HEK293 (cell line): ENCODE data around the gene PLSCR3.

Experiments
- CTCF ChIA-PET: fragments of 350-600 bp; formaldehyde crosslinking; extraction: SDS; loops from one replicate; lab custom pipeline; 2021; ENCODE audit warnings: antibody characterized with exemption; lab: Yijun Ruan, JAX
- POLR2A ChIA-PET: fragments of 300-600 bp; formaldehyde crosslinking; extraction: SDS; loops from one replicate; lab custom pipeline; 2020; ENCODE audit warnings: antibody characterized with exemption, inconsistent platforms; lab: Yijun Ruan, JAX
- H3K27ac ChIP-seq: fragments of 200-500 bp; sonication (Bioruptor generic); 2 replicates; pipeline ENCODE4 v1.5.1; 2014; ENCODE audit warnings: low read depth, low read length, control low read depth, inconsistent platforms; ENCODE audit errors: extremely low read depth
- H3K36me3 ChIP-seq, 2 experiments: fragments of 200-500 bp in 1 of 2; sonication (Bioruptor generic) in 1 of 2; 1 replicate in 1 of 2; 2 replicates in 1 of 2; pipeline ENCODE4 v1.5.1; 2014 to 2017; ENCODE audit warnings: inconsistent platforms in 2 of 2, low read length in 2 of 2; ENCODE audit not compliant: control insufficient read depth in 2 of 2, insufficient read depth in 1 of 2
- H3K4me1 ChIP-seq: fragments of 200-500 bp; sonication (Bioruptor generic); 2 replicates; pipeline ENCODE4 v1.5.1; 2014; ENCODE audit warnings: mild to moderate bottlenecking, low read length, inconsistent platforms; ENCODE audit not compliant: control insufficient read depth, insufficient read depth
- H3K4me3 ChIP-seq: 2 replicates; pipeline ENCODE4 v1.5.1; 2011; ENCODE audit warnings: low read depth, mild to moderate bottlenecking, control low read depth, low read length, moderate library complexity
- H3K9me3 ChIP-seq: fragments of 200-500 bp; sonication (Bioruptor generic); 2 replicates; pipeline ENCODE4 v1.5.1; 2014; ENCODE audit warnings: low read depth, low read length, inconsistent platforms; ENCODE audit not compliant: control insufficient read depth, insufficient read depth
- ATF2 ChIP-seq: fragments of 450-650 bp; formaldehyde crosslinking; IDR thresholded peaks from 2 replicates; pipeline ENCODE4 v1.5.1; 2016; ENCODE audit warnings: missing biosample characterization, missing genetic modification characterization, low read depth
- KLF8 ChIP-seq: fragments of 450-650 bp; formaldehyde crosslinking; IDR thresholded peaks from 2 replicates; pipeline ENCODE4 v1.5.1; 2016; ENCODE audit warnings: missing biosample characterization, missing genetic modification characterization
- OSR2 ChIP-seq: fragments of 450-650 bp; formaldehyde crosslinking; IDR thresholded peaks from 2 replicates; pipeline ENCODE4 v1.5.1; 2016; ENCODE audit warnings: missing biosample characterization, missing genetic modification characterization
- ZFHX2 ChIP-seq: fragments of 450-650 bp; formaldehyde crosslinking; conservative IDR thresholded peaks from 2 replicates; pipeline ENCODE4 v1.5.1; 2016; ENCODE audit warnings: missing biosample characterization, missing genetic modification characterization
- ZIC2 ChIP-seq: fragments of 450-650 bp; formaldehyde crosslinking; IDR thresholded peaks from 2 replicates; pipeline ENCODE4 v1.5.1; 2016; ENCODE audit warnings: missing biosample characterization, missing genetic modification characterization
- ZNF23 ChIP-seq: fragments of 450-650 bp; formaldehyde crosslinking; IDR thresholded peaks from 2 replicates; pipeline ENCODE4 v1.5.1; 2016; ENCODE audit warnings: missing biosample characterization, missing genetic modification characterization, borderline replicate concordance
- ZNF341 ChIP-seq: fragments of 450-650 bp; formaldehyde crosslinking; IDR thresholded peaks from 2 replicates; pipeline ENCODE4; 2016; ENCODE audit warnings: low read depth, missing biosample characterization, missing genetic modification characterization
- ZNF473 ChIP-seq: fragments of 450-650 bp; formaldehyde crosslinking; IDR thresholded peaks from 2 replicates; pipeline ENCODE4 v1.5.1; 2017; ENCODE audit warnings: missing biosample characterization, missing genetic modification characterization
- ZNF48 ChIP-seq: fragments of 450-650 bp; formaldehyde crosslinking; IDR thresholded peaks from 2 replicates; pipeline ENCODE4 v1.5.1; 2016; ENCODE audit warnings: missing biosample characterization, missing genetic modification characterization
- ZNF521 ChIP-seq: fragments of 450-650 bp; formaldehyde crosslinking; IDR thresholded peaks from 2 replicates; pipeline ENCODE4 v1.5.1; 2017; ENCODE audit warnings: missing biosample characterization, mild to moderate bottlenecking, missing genetic modification characterization
- ZNF530 ChIP-seq: fragments of 450-650 bp; formaldehyde crosslinking; IDR thresholded peaks from 2 replicates; pipeline ENCODE4 v1.5.1; 2016; ENCODE audit warnings: low read depth, missing biosample characterization, missing genetic modification characterization
- ZNF560 ChIP-seq: fragments of 450-650 bp; formaldehyde crosslinking; IDR thresholded peaks from 2 replicates; pipeline ENCODE4 v1.5.1; 2017; ENCODE audit warnings: missing biosample characterization, missing genetic modification characterization, borderline replicate concordance
- ZNF707 ChIP-seq: fragments of 450-650 bp; formaldehyde crosslinking; IDR thresholded peaks from 2 replicates; pipeline ENCODE4 v1.5.1; 2016; ENCODE audit warnings: missing biosample characterization, missing genetic modification characterization
- ZNF777 ChIP-seq: fragments of 450-650 bp; formaldehyde crosslinking; IDR thresholded peaks from 2 replicates; pipeline ENCODE4 v1.5.1; 2017; ENCODE audit warnings: missing biosample characterization, missing genetic modification characterization, borderline replicate concordance
- ZNF837 ChIP-seq: fragments of 450-650 bp; formaldehyde crosslinking; IDR thresholded peaks from 2 replicates; pipeline ENCODE4 v1.5.1; 2016; ENCODE audit warnings: missing biosample characterization, missing genetic modification characterization
- TF ChIP-seq, protein P1 (sequence below): fragments of 450-650 bp; formaldehyde crosslinking; IDR thresholded peaks from 2 replicates; pipeline ENCODE4 v1.5.1; 2016; ENCODE audit warnings: missing biosample characterization, missing genetic modification characterization

Gene PLSCR3

GRCh38 chr17:7389924-7390910 lies 4.1 kb downstream of the PLSCR3 start:
- no peak overlapping the region for H3K4me3 ChIP-seq
- TF ChIP-seq ZIC2 (tag by site-specific recombination) (peak; percentile 96), ZNF837 (tag by site-specific recombination) (no peak), ZFHX2 (0 out of 2 replicates have a peak, but pooled peaks have one; percentile 12)
- ChIA-PET POLR2A (interaction anchor here (3.6 kb wide), 1 partner anchor 13 kb away, joined by 19 read pairs; the partner anchor contains the start of gene TMEM256), CTCF (interaction anchor here (0.6 kb wide), 1 partner anchor 127 kb away, joined by 3 read pairs; no protein-coding TSS in a partner anchor)
- H3K4me1 ChIP-seq: peaks cover 3% of the 10 kb centered on the region
- no peaks in the 10 kb centered on the region for H3K9me3 ChIP-seq
- peaks cover 0 to 36% of the 10 kb centered on the region in 2 experiments; a peak in 2 of 3 replicates for H3K36me3 ChIP-seq
- no peak overlapping the region for H3K27ac ChIP-seq

- Histone ChIP-seq H3K36me3 (peaks cover 0 to 36% of the 10 kb centered on the region in 2 experiments; a peak in 2 of 3 replicates), H3K4me3 (no peak overlapping the region), H3K4me1 (peaks cover 1% of the 10 kb centered on the region), H3K27ac (no peak overlapping the region), H3K9me3 (no peaks in the 10 kb centered on the region)
- CTCF ChIA-PET: interaction anchor here (1.3 kb wide), 1 partner anchor 33 kb away, joined by 8 read pairs; no protein-coding TSS in a partner anchor
- TF ChIP-seq, protein P1, sequence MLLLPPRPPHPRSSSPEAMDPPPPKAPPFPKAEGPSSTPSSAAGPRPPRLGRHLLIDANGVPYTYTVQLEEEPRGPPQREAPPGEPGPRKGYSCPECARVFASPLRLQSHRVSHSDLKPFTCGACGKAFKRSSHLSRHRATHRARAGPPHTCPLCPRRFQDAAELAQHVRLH: no peak
- TF ChIP-seq ATF2: no peak
- TF ChIP-seq ZNF473: no peak
- no peak for TF ChIP-seq ZNF560 (tag by site-specific recombination)
- no peak for TF ChIP-seq ZNF521 (tag by site-specific recombination)
- TF ChIP-seq ZNF707 (tag by site-specific recombination): no peak
- no peak for TF ChIP-seq KLF8 (tag by site-specific recombination)
- no peak for TF ChIP-seq ZNF23 (tag by site-specific recombination)
- TF ChIP-seq ZNF530 (tag by site-specific recombination): no peak
- no peak for TF ChIP-seq ZNF777 (tag by site-specific recombination)
- POLR2A ChIA-PET: interaction anchor here (3.6 kb wide), 1 partner anchor 15 kb away, joined by 19 read pairs; the partner anchor contains the start of gene TMEM256
These were observed 5.5 kb downstream of the PLSCR3 start for GRCh38 chr17:7388856-7389255.

DNA sequence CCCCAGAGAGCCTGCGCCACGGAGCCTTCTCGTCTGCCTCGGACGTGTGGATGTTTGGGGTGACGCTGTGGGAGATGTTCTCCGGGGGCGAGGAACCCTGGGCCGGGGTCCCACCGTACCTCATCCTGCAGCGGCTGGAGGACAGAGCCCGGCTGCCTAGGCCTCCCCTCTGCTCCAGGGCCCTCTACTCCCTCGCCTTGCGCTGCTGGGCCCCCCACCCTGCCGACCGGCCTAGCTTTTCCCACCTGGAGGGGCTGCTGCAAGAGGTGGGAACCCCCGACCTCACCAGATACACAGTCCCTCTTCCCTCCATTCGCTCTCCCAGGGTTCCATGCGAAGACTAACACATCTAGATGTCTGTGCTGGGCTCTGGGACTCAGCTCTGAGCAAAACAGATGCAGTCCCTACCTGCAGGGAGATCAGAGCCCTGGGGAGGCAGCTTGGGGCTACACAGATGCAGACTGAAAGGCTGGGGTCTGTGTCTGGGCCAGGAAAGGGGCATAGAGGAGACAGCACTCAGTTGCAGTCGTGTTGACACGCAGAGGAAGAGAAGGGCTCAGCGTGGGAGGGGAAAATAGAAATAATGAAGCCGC lies 9.7 kb downstream of the PLSCR3 start:
- TF ChIP-seq ZNF341 (tag by site-specific recombination) (no peak), ZNF48 (no peak), OSR2 (no peak)
- TF ChIP-seq, all 188 proteins: peak for 0
- CTCF ChIA-PET: no interaction called here
- Histone ChIP-seq H3K4me1 (no peaks in the 10 kb centered on the region), H3K9me3 (no peaks in the 10 kb centered on the region), H3K4me3 (no peak overlapping the region), H3K27ac (no peak overlapping the region), H3K36me3 (peaks cover 0 to 9% of the 10 kb centered on the region in 2 experiments; a peak in 2 of 3 replicates)
- POLR2A ChIA-PET: interaction anchor here (0.7 to 1.3 kb wide), 3 partner anchors 19 to 173 kb away, joined by 3 to 4 read pairs (median 4); partner anchors contain the start of gene TMEM256
